Neutrophil (primary cell): ENCODE measurements around the gene INTS1.

Source experiments
- H3K27ac ChIP-seq: fragments of 200-600 bp; sonication (generic); 2 replicates; pipeline ENCODE4 v1.5.1; 2016; ENCODE audit warnings: mild to moderate bottlenecking, moderate library complexity
- H3K27me3 ChIP-seq: fragments of 200-600 bp; sonication (generic); 2 replicates; pipeline ENCODE4 v1.6.0; 2016; ENCODE audit warnings: mild to moderate bottlenecking
- H3K36me3 ChIP-seq: fragments of 200-600 bp; sonication (generic); 2 replicates; pipeline ENCODE4 v1.5.1; 2017
- H3K4me1 ChIP-seq, 2 experiments: fragments of 200-600 bp in 1 of 2; sonication (generic) in 1 of 2; 1 replicate in 1 of 2; 2 replicates in 1 of 2; pipeline versions ENCODE4 v1.5.1 to v1.6.1; 2013 to 2016; ENCODE audit warnings: low read depth in 1 of 2, low read length in 1 of 2, mild to moderate bottlenecking in 1 of 2, moderate library complexity in 1 of 2; ENCODE audit not compliant: control insufficient read depth in 1 of 2, insufficient read depth in 1 of 2
- H3K4me3 ChIP-seq, 2 experiments: fragments of 200-600 bp in 1 of 2; sonication (generic) in 1 of 2; 1 replicate in 1 of 2; 2 replicates in 1 of 2; pipeline ENCODE4 v1.5.1; 2013 to 2016; ENCODE audit warnings: low read depth in 1 of 2, low read length in 1 of 2, mild to moderate bottlenecking in 1 of 2, moderate library complexity in 1 of 2
- H3K9me3 ChIP-seq: fragments of 200-600 bp; sonication (generic); 2 replicates; pipeline ENCODE4 v1.5.1; 2016
- TF ChIP-seq, protein P1 (sequence below): fragments of 200-600 bp; sonication (generic); IDR thresholded peaks from 2 replicates; pipeline ENCODE4 v1.5.1; 2016; ENCODE audit warnings: antibody characterized with exemption

Gene INTS1

DNA sequence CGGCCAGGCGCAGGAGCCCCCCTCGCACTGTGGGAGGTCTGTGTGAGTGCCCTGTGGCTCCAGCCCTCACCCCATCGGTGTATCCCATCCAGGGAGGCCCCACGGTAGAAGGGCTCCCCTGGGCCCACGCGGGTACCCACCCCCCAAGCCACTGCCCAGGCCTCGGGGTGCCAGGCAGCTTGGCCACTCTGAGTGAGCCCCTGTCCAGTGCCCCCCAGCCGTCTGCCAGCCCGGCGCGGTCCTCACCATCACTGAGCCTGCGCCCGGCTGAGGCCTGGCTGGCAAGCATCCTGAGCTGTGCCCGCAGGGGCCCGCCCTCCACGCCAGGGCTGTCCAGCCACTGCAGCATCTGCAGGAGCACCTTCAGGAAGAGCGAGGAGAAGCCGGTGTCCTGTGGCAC, 25.7 kb downstream of the INTS1 start:
- H3K27ac ChIP-seq = no peak overlapping the region
- TF ChIP-seq, protein P1, sequence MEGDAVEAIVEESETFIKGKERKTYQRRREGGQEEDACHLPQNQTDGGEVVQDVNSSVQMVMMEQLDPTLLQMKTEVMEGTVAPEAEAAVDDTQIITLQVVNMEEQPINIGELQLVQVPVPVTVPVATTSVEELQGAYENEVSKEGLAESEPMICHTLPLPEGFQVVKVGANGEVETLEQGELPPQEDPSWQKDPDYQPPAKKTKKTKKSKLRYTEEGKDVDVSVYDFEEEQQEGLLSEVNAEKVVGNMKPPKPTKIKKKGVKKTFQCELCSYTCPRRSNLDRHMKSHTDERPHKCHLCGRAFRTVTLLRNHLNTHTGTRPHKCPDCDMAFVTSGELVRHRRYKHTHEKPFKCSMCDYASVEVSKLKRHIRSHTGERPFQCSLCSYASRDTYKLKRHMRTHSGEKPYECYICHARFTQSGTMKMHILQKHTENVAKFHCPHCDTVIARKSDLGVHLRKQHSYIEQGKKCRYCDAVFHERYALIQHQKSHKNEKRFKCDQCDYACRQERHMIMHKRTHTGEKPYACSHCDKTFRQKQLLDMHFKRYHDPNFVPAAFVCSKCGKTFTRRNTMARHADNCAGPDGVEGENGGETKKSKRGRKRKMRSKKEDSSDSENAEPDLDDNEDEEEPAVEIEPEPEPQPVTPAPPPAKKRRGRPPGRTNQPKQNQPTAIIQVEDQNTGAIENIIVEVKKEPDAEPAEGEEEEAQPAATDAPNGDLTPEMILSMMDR = no peak
- H3K9me3 ChIP-seq = no peaks in the 10 kb centered on the region
- peaks cover 100% of the 10 kb centered on the region for H3K36me3 ChIP-seq
- peaks cover 0 to 3% of the 10 kb centered on the region in 2 experiments for H3K4me1 ChIP-seq
- no peaks in the 10 kb centered on the region for H3K27me3 ChIP-seq
- no peak overlapping the region for H3K4me3 ChIP-seq

DNA sequence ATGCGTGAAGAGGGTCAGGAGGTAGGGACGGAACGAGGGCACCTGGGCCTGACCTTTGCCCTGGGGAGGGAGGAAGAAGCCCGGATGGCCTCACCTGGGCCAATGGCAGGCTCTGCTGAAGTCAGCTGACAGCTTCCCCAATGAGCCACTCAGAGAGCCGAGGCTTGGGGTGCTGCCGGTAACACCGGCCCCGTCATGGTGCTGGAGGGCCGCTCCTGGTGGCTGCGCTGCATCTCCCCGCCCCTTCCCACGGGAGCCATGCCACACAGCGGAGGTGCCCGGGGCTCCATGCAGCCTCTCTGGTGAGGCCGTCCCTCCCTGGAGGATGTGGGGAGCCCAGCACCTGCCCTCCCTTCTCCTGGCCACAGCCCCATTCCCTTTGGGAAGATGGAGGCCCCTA, 27.3 kb downstream of the INTS1 start:
- peaks cover 0 to 3% of the 10 kb centered on the region in 2 experiments for H3K4me1 ChIP-seq
- H3K27ac ChIP-seq = no peak overlapping the region
- H3K27me3 ChIP-seq = no peaks in the 10 kb centered on the region
- no peak overlapping the region for H3K4me3 ChIP-seq
- H3K36me3 ChIP-seq = peaks cover 100% of the 10 kb centered on the region
- TF ChIP-seq, protein P1 = no peak
- H3K9me3 ChIP-seq = no peaks in the 10 kb centered on the region

DNA sequence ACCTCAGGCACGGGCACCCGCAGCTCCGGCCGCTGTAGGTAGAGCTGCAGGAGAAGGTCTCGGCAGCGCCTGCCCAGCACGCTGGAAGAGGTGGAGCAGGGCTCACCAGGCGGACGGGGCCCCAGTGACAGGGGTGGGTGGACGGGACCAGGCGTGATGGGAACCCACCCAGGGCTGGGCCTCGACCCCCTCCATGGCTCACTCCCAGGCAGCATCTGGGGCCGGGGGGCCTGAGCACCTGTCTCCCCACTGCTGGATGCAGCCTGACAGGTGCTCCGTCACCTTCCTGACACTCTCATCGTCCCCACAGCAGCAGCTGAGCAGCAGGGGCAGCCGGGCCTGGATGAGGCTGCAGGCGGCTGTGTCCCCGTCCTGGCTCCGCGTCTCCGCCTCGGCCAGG, 28.2 kb downstream of the INTS1 start:
- Histone ChIP-seq H3K27me3 (no peaks in the 10 kb centered on the region), H3K36me3 (peaks cover 100% of the 10 kb centered on the region), H3K27ac (no peak overlapping the region), H3K9me3 (no peaks in the 10 kb centered on the region), H3K4me3 (no peak overlapping the region), H3K4me1 (peaks cover 0 to 3% of the 10 kb centered on the region in 2 experiments)
- TF ChIP-seq, protein P1 = no peak

DNA sequence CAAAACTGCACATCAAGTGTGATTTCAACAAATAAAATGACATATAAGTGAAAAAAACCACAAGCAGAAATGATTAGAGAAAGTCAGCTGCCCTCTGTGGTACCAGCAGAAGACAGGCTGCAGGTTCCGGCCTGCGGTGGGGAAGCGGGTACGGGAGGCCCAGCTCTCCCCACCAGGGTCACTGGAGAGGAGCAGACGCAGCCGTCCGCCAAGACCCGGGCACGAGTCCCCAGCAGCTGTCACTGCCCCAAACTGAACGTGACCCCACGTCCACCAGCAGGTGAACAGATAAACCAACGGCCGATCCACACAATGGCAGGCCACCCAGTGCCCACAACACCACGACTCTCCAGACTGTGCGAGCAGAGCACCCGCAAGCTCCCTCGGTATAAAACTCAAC, 28.8 kb downstream of the INTS1 start:
- no peak overlapping the region for H3K27ac ChIP-seq

DNA sequence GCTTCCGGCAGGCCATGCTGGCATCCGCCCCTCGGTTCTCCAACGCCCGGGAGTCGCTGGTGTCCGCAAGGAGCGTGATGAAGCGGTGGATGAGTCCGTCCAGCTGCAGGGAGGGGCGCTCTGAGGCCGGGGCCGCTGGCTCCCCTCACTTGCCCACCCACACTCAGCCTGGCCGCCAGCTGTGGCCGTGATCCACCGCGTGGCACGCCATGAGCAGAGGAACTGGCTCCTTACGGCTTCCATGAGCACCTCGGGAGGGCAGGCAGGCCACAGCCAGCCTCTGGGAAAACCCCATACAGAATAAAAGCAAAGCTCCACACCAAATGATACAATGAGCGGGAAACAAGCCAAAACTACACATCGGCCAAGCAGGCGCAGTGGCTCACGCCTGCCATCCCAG, 29.5 kb downstream of the INTS1 start:
- H3K27me3 ChIP-seq = no peaks in the 10 kb centered on the region
- TF ChIP-seq, protein P1 = no peak
- H3K9me3 ChIP-seq = no peaks in the 10 kb centered on the region
- no peak overlapping the region for H3K4me3 ChIP-seq
- H3K27ac ChIP-seq = no peak overlapping the region
- H3K36me3 ChIP-seq = peaks cover 100% of the 10 kb centered on the region
- peaks cover 0 to 3% of the 10 kb centered on the region in 2 experiments for H3K4me1 ChIP-seq

More for the DNA sequence above, 28.8 kb downstream of the INTS1 start:
- H3K4me1 ChIP-seq = peaks cover 0 to 3% of the 10 kb centered on the region in 2 experiments
- H3K36me3 ChIP-seq = peaks cover 100% of the 10 kb centered on the region
- H3K27me3 ChIP-seq = no peaks in the 10 kb centered on the region
- TF ChIP-seq, protein P1 = no peak
- H3K9me3 ChIP-seq = no peaks in the 10 kb centered on the region
- H3K4me3 ChIP-seq = no peak overlapping the region
